HG02870 (cell line): ENCODE measurements around the gene ATG16L1.

Source experiments
- ATAC-seq: cut with Tn5 transposase; IDR thresholded peaks from one replicate; pipeline ENCODE4 v1.9.1; 2021; ENCODE audit warnings: mild to moderate bottlenecking, moderate library complexity; ENCODE audit not compliant: unreplicated experiment

ATG16L1 gene

GRCh38 chr2:233258211-233258610 is 6.7 kb downstream of the ATG16L1 start:
- no peak for ATAC-seq

- ATAC-seq = no peak
Observed at GRCh38 chr2:233259730-233260129, 8.3 kb downstream of the ATG16L1 start.

- ATAC-seq = no peak
Observed at GRCh38 chr2:233260661-233261060, 9.2 kb downstream of the ATG16L1 start.

- ATAC-seq = peak; percentile 61
Observed at GRCh38 chr2:233261819-233262555, 10.5 kb downstream of the ATG16L1 start.

- no peak for ATAC-seq
Observed at GRCh38 chr2:233262562-233262961, 11.1 kb downstream of the ATG16L1 start.

GRCh38 chr2:233263045-233263570 is 11.6 kb downstream of the ATG16L1 start:
- ATAC-seq = no peak

- no peak for ATAC-seq
Observed at GRCh38 chr2:233264667-233265066, 13.2 kb downstream of the ATG16L1 start.

GRCh38 chr2:233265899-233266431 is 14.5 kb downstream of the ATG16L1 start:
- ATAC-seq = peak; percentile 38

- no peak for ATAC-seq
Observed at GRCh38 chr2:233266481-233266880, 15.0 kb downstream of the ATG16L1 start.

- peak; percentile 64 for ATAC-seq
Observed at GRCh38 chr2:233267516-233268245, 16.2 kb downstream of the ATG16L1 start.

GRCh38 chr2:233270366-233270765 is 18.9 kb downstream of the ATG16L1 start:
- ATAC-seq = no peak

- ATAC-seq = no peak
Observed at GRCh38 chr2:233270951-233271350, 19.5 kb downstream of the ATG16L1 start.

- ATAC-seq = no peak
Observed at GRCh38 chr2:233271693-233272092, 20.2 kb downstream of the ATG16L1 start.

- ATAC-seq = no peak
Observed at GRCh38 chr2:233273120-233273519, 21.6 kb downstream of the ATG16L1 start.

GRCh38 chr2:233275223-233275622 is 23.8 kb downstream of the ATG16L1 start:
- ATAC-seq = no peak

- no peak for ATAC-seq
Observed at GRCh38 chr2:233278921-233279320, 27.4 kb downstream of the ATG16L1 start.

- no peak for ATAC-seq
Observed at GRCh38 chr2:233280114-233280693, 28.7 kb downstream of the ATG16L1 start.

GRCh38 chr2:233281553-233281952 is 30.1 kb downstream of the ATG16L1 start:
- ATAC-seq = no peak

- ATAC-seq = no peak
Observed at GRCh38 chr2:233281992-233282603, 30.6 kb downstream of the ATG16L1 start.

GRCh38 chr2:233285921-233286320 is 34.4 kb downstream of the ATG16L1 start:
- ATAC-seq = no peak

GRCh38 chr2:233287871-233288270 is 36.4 kb downstream of the ATG16L1 start:
- ATAC-seq = no peak
